Kidney epithelial cell (primary cell): ENCODE measurements around the gene MED6. TPM values are rescaled to one million over a fixed set of nuclear protein-coding genes. Genes with fewer than 3 reads are reported as not detected.

Source experiments
- DNase-seq: peaks from one replicate; pipeline ENCODE4 v3.0.0-alpha.2; 2010; ENCODE audit warnings: low read depth
- H3K27me3 ChIP-seq: 2 replicates; pipeline ENCODE4 v1.6.0; 2011; ENCODE audit warnings: low read length; ENCODE audit not compliant: control insufficient read depth, insufficient read depth
- H3K36me3 ChIP-seq: 2 replicates; pipeline ENCODE4 v1.5.1; 2011; ENCODE audit warnings: low read length; ENCODE audit not compliant: control insufficient read depth, insufficient read depth
- H3K4me3 ChIP-seq: 2 replicates; pipeline ENCODE4 v1.5.1; 2011; ENCODE audit warnings: low read depth, mild to moderate bottlenecking, control low read depth, low read length
- CTCF ChIP-seq: IDR thresholded peaks from 2 replicates; pipeline ENCODE4 v1.5.1; 2011; ENCODE audit warnings: mild to moderate bottlenecking, moderate library complexity, low read length, control low read depth, inconsistent platforms; ENCODE audit not compliant: insufficient read depth, poor library complexity, severe bottlenecking
- total RNA-seq: library from RNA; depleted of rRNA; stranded (reverse); fragments of >200 nt; gene quantifications from 2 replicates; pipeline ENCODE4 v1.2.3, GENCODE V29; 2015

MED6 gene
- total RNA-seq, 1 donor from 2014 or later: 33.8 TPM

GRCh38 chr14:70635971-70636595, 35.6 kb upstream of the MED6 start:
- Histone ChIP-seq H3K27me3 (no peaks in the 10 kb centered on the region), H3K36me3 (no peaks in the 10 kb centered on the region), H3K4me3 (no peak overlapping the region)
- no peak for DNase-seq
- no peak for TF ChIP-seq CTCF

GRCh38 chr14:70631948-70632347, 31.5 kb upstream of the MED6 start:
- no peaks in the 10 kb centered on the region for H3K36me3 ChIP-seq
- TF ChIP-seq CTCF: no peak
- no peak overlapping the region for H3K4me3 ChIP-seq
- no peaks in the 10 kb centered on the region for H3K27me3 ChIP-seq
- no peak for DNase-seq

- Histone ChIP-seq H3K4me3 (no peak overlapping the region), H3K27me3 (no peaks in the 10 kb centered on the region), H3K36me3 (no peaks in the 10 kb centered on the region)
- DNase-seq: no peak
- TF ChIP-seq CTCF: no peak
Measured at GRCh38 chr14:70624972-70625371, 24.5 kb upstream of the MED6 start.

GRCh38 chr14:70622111-70622712, 21.8 kb upstream of the MED6 start:
- Histone ChIP-seq H3K36me3 (no peaks in the 10 kb centered on the region), H3K4me3 (no peak overlapping the region), H3K27me3 (no peaks in the 10 kb centered on the region)
- TF ChIP-seq CTCF: peak; percentile 85
- no peak for DNase-seq

- DNase-seq: no peak
- Histone ChIP-seq H3K36me3 (no peaks in the 10 kb centered on the region), H3K27me3 (no peaks in the 10 kb centered on the region), H3K4me3 (no peak overlapping the region)
- TF ChIP-seq CTCF: no peak
Measured at GRCh38 chr14:70619708-70620107, 19.3 kb upstream of the MED6 start.

GRCh38 chr14:70618314-70618713, 17.9 kb upstream of the MED6 start:
- TF ChIP-seq CTCF: no peak
- DNase-seq: no peak
- no peak overlapping the region for H3K4me3 ChIP-seq
- no peaks in the 10 kb centered on the region for H3K27me3 ChIP-seq
- H3K36me3 ChIP-seq: no peaks in the 10 kb centered on the region
